GM21825 (cell line): ENCODE results near the gene AGER.

Experiments
- ATAC-seq: cut with Tn5 transposase; IDR thresholded peaks from one replicate; pipeline ENCODE4 v1.9.1; 2021; ENCODE audit warnings: mild to moderate bottlenecking, moderate library complexity; ENCODE audit not compliant: unreplicated experiment

The AGER gene

GRCh38 chr6:32173051-32173727 lies 10.9 kb downstream of the AGER start:
- no peak for ATAC-seq

- no peak for ATAC-seq
Measured at GRCh38 chr6:32171234-32171633, 12.8 kb downstream of the AGER start.

DNA sequence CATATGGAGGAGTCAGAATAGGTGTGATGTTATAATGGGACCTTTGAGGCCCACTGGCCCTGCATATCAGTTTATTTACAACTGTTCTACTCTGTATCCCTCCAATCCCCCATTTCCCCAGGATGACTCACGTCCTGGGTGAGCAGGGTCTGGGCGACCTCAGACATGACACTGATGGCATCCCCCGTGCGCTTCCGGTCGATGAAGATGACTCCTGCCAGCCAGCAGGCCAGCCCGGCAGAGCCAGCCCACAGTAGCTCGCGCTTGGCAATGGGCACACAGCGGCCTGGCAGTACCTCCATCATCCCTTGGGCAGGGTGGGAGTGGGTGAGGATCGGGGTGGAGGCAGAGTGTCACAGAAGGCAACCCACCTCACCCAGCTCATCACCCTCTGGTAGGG lies 13.8 kb downstream of the AGER start:
- ATAC-seq = no peak

DNA sequence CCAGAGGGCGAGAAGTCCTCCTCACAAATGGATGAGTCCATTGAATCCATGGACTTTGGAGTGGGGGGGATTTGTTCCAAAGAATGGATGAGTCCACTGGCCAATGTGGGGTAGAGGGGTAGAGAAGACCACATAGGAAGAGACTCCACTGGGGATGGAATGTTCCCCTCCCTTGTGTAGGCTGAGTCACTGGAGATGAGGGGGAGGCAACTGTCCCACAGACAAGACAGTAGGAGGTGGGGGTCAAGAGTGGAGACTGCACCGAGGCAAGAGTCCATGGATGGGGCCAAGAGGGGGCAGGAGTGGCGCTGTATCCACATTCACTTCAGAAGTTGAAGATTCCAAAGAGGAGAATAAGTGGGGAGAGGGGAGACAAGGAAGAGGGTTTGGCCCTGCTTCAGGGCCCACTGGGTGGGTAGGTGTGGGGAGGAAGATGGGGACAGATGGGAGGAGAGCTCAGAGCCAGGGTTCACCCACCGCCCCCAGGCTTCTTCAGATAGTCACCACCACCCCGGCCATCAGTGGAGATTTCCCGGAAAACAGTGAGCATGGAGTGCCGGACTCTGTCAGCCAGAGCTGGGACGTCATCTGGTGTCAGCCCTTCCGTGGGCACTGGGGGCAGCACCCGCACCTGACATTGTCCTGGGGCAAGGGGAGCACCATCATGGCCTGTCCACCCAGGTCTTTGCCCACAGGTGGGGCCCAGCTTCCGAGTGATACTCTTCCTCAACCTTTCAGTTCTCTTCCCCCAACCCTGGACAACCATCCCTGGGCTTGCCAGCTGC lies 15.1 kb downstream of the AGER start:
- no peak for ATAC-seq

- no peak for ATAC-seq
Measured at GRCh38 chr6:32168350-32168749, 15.7 kb downstream of the AGER start.

- no peak for ATAC-seq
Measured at GRCh38 chr6:32167761-32168262, 16.2 kb downstream of the AGER start.

- no peak for ATAC-seq
Measured at GRCh38 chr6:32167154-32167760, 16.8 kb downstream of the AGER start.

DNA sequence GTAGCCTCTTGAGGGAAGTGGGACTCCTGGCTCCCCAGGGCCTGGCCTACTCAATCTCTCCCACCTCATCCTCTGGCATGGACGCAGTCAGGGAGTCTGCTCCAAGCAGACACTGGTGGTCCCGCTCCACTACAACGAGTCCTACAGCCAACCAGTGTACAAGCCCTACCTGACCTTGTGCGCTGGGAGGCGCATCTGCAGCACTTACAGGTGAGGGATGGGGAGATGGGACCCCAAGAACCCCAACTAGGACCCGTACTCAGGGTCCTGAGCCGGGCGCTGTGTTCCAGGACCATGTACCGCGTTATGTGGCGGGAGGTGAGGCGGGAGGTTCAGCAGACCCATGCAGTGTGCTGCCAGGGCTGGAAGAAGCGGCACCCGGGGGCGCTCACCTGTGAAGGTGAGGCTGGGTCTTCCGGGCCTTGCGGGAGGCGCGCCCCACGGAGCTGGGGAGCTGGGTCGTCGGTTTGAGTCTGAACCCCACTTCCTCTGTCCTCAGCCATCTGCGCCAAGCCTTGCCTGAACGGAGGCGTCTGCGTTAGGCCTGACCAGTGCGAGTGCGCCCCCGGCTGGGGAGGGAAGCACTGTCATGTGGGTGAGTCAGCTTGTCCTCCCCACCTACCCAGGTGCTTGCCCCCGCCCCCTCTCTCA lies 17.5 kb downstream of the AGER start:
- ATAC-seq = no peak

DNA sequence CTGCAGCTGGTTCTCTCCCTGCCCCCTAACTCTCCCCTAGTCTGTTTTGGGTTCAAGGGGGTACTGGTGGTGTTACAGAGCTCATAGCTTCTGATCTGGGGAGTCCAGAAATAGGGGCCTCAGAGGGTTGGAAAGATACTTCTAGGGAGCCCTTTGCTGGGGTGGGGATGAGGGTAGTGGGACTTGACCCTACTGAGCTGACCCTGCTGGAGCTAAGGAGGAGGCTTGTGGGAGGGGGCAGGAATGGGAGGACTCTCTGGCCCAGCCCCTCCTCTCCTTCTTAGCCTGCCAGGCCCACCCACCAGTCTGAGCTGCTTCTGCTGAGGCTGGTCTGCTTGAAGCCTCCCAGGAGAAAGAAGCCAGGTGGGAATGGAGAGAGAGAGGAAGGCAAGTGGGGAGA lies 19.8 kb downstream of the AGER start, which contains the start of gene EGFL8:
Gene EGFL8, plus strand, starts transcription at position 301 of the 400 bp plus-strand sequence. CDS start 1,571 bp downstream, outside the sequence.
- no peak for ATAC-seq

- ATAC-seq = no peak
Measured at GRCh38 chr6:32163559-32164258, 20.3 kb downstream of the AGER start.

DNA sequence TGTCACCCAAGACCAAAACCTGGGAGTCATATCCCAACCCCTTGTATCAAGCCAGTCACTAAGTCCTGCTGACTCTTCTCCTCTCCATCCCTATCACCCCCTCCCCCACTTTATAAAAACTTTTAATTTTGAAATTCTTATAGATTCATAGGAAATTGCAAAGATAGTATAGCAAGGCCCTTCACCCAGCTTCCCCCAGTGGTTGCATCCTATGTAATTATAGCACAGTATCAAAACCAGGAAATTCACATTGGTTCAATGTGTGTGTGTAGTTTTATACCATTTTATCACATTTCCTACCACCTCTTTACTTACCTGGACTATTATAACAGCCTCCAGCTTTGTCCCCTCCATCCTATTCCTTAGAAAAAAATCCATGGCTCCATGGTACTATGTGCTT lies 26.0 kb downstream of the AGER start:
- ATAC-seq = no peak

DNA sequence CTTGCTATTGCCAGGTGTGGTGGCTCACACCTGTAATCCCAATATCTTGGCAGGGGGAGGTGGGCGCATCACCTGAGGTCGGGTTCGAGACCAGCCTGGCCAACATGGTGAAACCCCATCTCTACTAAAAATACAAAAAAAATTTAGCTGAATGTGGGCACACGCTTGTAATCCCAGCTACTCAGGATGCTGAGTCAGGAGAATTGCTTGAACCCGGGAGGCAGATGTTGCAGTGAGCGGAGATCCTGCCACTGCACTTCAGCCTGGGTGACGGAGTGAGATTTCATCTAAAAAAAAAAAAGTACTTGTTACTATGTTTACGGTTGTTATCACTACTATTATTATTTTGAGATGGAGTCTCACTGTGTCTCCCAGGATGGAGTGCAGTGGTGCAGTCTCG lies 27.2 kb downstream of the AGER start:
- no peak for ATAC-seq

DNA sequence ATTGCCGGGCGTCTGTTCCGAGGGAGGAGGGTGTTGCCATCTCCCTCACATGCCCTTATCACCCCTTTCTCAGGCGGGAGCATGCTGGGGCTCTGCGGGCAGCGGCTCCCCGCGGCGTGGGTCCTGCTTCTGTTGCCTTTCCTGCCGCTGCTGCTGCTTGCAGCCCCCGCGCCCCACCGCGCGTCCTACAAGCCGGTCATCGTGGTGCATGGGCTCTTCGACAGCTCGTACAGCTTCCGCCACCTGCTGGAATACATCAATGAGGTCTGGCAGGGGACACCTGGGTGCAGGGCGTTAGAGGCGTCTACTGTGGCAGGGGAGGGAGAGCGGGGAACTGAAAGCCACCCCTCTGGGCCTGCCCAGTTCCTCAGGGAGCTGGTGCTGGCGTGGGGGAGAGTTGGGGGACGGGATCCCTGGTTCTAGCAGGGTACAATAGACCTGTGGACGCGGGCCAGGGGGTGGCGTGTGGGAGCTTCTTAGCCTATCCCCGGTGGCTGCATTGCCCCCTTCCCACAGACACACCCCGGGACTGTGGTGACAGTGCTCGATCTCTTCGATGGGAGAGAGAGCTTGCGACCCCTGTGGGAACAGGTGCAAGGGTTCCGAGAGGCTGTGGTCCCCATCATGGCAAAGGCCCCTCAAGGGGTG lies 29.4 kb downstream of the AGER start:
- no peak for ATAC-seq

GRCh38 chr6:32153564-32154513 lies 30.2 kb downstream of the AGER start, which contains the start of gene PPT2:
TSS of gene PPT2 (plus strand) at chr6:32154141. CDS start at chr6:32154595, 454 bp downstream.
- ATAC-seq = peak; percentile 45

DNA sequence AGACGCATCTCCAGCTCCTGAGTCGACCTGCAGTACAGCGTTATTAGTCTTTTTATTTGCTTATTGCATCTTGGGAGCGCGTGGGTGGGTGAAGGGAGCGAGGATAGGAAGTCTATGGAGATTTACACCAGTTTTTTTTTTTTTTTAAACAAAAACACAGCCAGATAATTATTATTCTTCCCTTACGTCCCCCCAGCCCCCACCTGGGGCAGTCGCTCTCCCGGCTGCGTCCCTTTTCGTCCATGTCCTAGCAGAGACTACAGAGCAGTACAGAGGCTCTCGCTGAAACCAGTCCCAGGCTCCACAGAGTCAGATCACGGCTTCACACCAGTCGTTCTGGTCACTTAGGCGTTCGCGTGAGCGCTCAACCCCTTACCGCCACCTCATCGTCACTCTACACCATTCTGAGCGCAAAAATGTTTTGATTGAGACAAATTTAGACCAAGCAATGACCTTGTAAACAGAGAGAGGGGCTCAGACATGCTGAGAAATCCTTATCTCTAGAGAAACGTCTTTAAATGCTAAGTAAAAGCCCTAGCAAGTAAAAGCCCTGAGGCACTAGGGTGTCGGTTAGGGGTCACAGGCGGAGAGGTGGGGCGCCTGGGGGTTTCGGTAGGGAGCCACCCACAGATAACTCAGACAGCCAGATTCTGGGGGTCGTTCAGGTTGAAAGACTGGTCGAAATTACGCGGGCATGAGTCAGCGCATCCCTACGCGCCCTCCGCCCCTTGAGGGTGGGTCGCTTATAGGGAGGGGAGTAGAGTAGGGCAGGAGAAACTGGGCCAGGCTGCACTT lies 31.1 kb downstream of the AGER start:
- no peak for ATAC-seq

- no peak for ATAC-seq
Measured at GRCh38 chr6:32151863-32152768, 31.9 kb downstream of the AGER start, which contains the start of gene PRRT1. TSS of gene PRRT1 (minus strand) at chr6:32151939. CDS start at chr6:32151827, 112 bp downstream.
